Trophoblast cell (in vitro differentiated cells and primary cell): ENCODE results near the gene NDUFA5.

Experiments
- DNase-seq, 2 donors: peaks; one replicate each; pipeline ENCODE4 v3.0.0-alpha.2; 2016
- H2AFZ ChIP-seq: 2 replicates; pipeline ENCODE4 v1.6.1; 2013; ENCODE audit warnings: low read length, moderate library complexity, mild to moderate bottlenecking; ENCODE audit not compliant: insufficient read depth, poor library complexity
- H2AK5ac ChIP-seq: 2 replicates; pipeline ENCODE4 v1.6.1; 2013; ENCODE audit warnings: mild to moderate bottlenecking, low read length
- H2BK120ac ChIP-seq: 2 replicates; pipeline ENCODE4 v1.6.1; 2013; ENCODE audit warnings: low read length, mild to moderate bottlenecking, moderate library complexity; ENCODE audit not compliant: insufficient read depth, poor library complexity
- H2BK12ac ChIP-seq: 2 replicates; pipeline ENCODE4 v1.6.1; 2013; ENCODE audit warnings: mild to moderate bottlenecking, low read length, moderate library complexity
- H2BK5ac ChIP-seq: 2 replicates; pipeline ENCODE4 v1.6.1; 2013; ENCODE audit warnings: low read length, low read depth, moderate library complexity, mild to moderate bottlenecking; ENCODE audit not compliant: poor library complexity
- H3K14ac ChIP-seq: 2 replicates; pipeline ENCODE4 v1.6.1; 2013; ENCODE audit warnings: mild to moderate bottlenecking, low read length
- H3K18ac ChIP-seq: 2 replicates; pipeline ENCODE4 v1.6.1; 2013; ENCODE audit warnings: mild to moderate bottlenecking, low read length
- H3K23ac ChIP-seq: 2 replicates; pipeline ENCODE4 v1.6.1; 2013; ENCODE audit warnings: low read length
- H3K27ac ChIP-seq: 2 replicates; pipeline ENCODE4 v1.5.1; 2013; ENCODE audit warnings: low read depth, mild to moderate bottlenecking, inconsistent platforms, low read length, moderate library complexity
- H3K27me3 ChIP-seq: 2 replicates; pipeline ENCODE4 v1.6.1; 2013; ENCODE audit warnings: inconsistent platforms, mild to moderate bottlenecking, low read length, moderate library complexity; ENCODE audit not compliant: insufficient read depth
- H3K36me3 ChIP-seq, 2 experiments: 1 replicate in 1 of 2; 2 replicates in 1 of 2; pipeline ENCODE4 v1.6.1; 2013; ENCODE audit warnings: low read length in 2 of 2, mild to moderate bottlenecking in 2 of 2, moderate library complexity in 1 of 2; ENCODE audit not compliant: insufficient read depth in 2 of 2, control insufficient read depth in 1 of 2
- H3K4ac ChIP-seq: 2 replicates; pipeline ENCODE4 v1.6.1; 2013; ENCODE audit warnings: low read depth, mild to moderate bottlenecking, low read length, moderate library complexity
- H3K4me1 ChIP-seq, 2 experiments: 1 replicate in 1 of 2; 2 replicates in 1 of 2; pipeline ENCODE4 v1.6.1; 2013; ENCODE audit warnings: low read length in 2 of 2, mild to moderate bottlenecking in 2 of 2, moderate library complexity in 1 of 2; ENCODE audit not compliant: insufficient read depth in 2 of 2, control insufficient read depth in 1 of 2
- H3K4me2 ChIP-seq: 2 replicates; pipeline ENCODE4 v1.6.1; 2013; ENCODE audit warnings: inconsistent platforms, mild to moderate bottlenecking, low read length, moderate library complexity
- H3K4me3 ChIP-seq: 2 replicates; pipeline ENCODE4 v1.5.1; 2013; ENCODE audit warnings: mild to moderate bottlenecking, low read depth, low read length, inconsistent platforms
- H3K79me1 ChIP-seq: one replicate; pipeline ENCODE4 v1.6.1; 2013; ENCODE audit warnings: low read length
- H3K79me2 ChIP-seq: 2 replicates; pipeline ENCODE4 v1.6.1; 2013; ENCODE audit warnings: low read length, mild to moderate bottlenecking; ENCODE audit not compliant: control insufficient read depth, insufficient read depth, poor library complexity
- H3K9ac ChIP-seq: 2 replicates; pipeline ENCODE4 v1.6.1; 2013; ENCODE audit warnings: mild to moderate bottlenecking, low read length
- H3K9me3 ChIP-seq: 2 replicates; pipeline ENCODE4 v1.6.1; 2013; ENCODE audit warnings: low read depth, mild to moderate bottlenecking, control low read depth, inconsistent platforms, low read length; ENCODE audit not compliant: insufficient read depth
- H4K12ac ChIP-seq: 2 replicates; pipeline ENCODE4 v1.6.1; 2013; ENCODE audit warnings: low read depth, mild to moderate bottlenecking, low read length, moderate library complexity
- H4K8ac ChIP-seq: 2 replicates; pipeline ENCODE4 v1.6.1; 2013; ENCODE audit warnings: low read depth, mild to moderate bottlenecking, low read length, moderate library complexity
- H4K91ac ChIP-seq: one replicate; pipeline ENCODE4 v1.6.1; 2013; ENCODE audit warnings: low read depth, mild to moderate bottlenecking, low read length, moderate library complexity
- WGBS: extraction: QIAGEN DNeasy Blood & Tissue Kit; methylation state at CpG from one replicate; pipeline ENCODE4 v1.1.7; 2013; ENCODE audit warnings: missing lambda C conversion rate; ENCODE audit not compliant: insufficient read length, insufficient coverage; ENCODE audit errors: extremely low coverage; 5-methylcytosine and 5-hydroxymethylcytosine counted together

The NDUFA5 gene

DNA sequence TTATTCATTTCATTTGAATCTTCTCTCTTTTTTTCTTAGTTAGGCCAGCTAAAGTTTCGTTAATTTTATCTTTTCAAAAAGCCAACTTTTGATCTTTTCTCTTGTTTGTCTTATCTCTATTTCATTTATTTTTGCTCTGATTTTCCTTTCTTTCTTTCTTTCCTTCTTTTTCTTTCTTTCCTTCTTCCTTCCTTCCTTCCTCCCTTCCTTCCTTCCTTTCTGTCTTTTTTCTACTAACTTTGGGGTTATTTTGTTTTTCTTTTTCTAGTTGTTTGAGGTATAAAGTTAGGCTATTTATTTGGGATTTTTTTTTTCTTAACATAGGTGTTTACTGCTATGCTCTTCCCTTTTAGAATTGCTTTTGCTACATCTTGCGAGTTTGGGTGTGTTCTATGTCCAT lies 30.8 kb upstream of the NDUFA5 start:
- Histone ChIP-seq H3K14ac (no peak overlapping the region), H2BK120ac (no peak overlapping the region), H3K9me3 (no peaks in the 10 kb centered on the region), H3K4ac (no peak overlapping the region), H3K4me3 (no peak overlapping the region), H2AK5ac (no peak overlapping the region), H3K23ac (no peak overlapping the region), H3K79me2 (no peaks in the 10 kb centered on the region), H3K9ac (no peak overlapping the region), H3K36me3 (no peaks in the 10 kb centered on the region), H4K91ac (no peak overlapping the region), H3K79me1 (no peaks in the 10 kb centered on the region), H2AFZ (no peak overlapping the region), H2BK5ac (no peak overlapping the region), H3K27me3 (no peaks in the 10 kb centered on the region), H4K8ac (no peak overlapping the region), H3K4me1 (no peaks in the 10 kb centered on the region), H2BK12ac (no peak overlapping the region), H3K18ac (no peak overlapping the region), H4K12ac (no peak overlapping the region), H3K4me2 (no peak overlapping the region), H3K27ac (no peak overlapping the region)
- no peak for DNase-seq
- WGBS: no CpG with 5 or more reads among the region's 2 CpGs

DNA sequence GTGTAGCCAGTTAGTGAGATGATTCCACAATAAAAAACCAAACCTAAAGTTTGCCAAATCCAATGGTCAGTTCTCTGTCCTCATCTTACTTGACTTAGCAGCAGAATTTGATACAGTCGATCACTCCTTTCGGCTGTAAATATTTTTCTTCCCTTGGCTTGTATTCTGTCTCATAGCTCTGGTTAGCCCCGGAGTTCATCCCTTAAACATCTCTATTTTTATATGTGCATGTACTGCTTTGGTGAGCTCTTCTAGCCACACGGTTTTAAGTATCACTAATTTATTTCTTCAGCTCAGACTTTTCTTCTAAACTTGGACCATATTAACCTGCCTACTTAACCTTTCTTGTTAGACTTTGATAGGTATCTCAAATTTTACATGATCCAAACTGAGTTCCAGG lies 26.2 kb upstream of the NDUFA5 start:
- no peak overlapping the region for H3K14ac ChIP-seq

DNA sequence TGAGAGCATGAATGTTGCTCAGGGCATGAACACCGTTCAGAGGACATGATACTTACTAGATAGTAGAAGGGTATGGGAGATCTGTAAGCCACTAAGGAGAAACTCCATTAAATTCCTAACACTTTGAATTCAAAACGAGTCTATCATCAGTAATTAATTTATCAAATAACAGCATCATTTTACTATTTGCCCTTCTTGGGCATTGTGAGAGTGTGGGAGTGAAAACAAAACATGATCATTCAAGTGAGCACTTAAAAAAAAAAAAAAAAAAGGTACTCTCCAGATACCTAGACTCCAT lies 23.5 kb upstream of the NDUFA5 start:
- Histone ChIP-seq H3K14ac (no peak overlapping the region), H3K27me3 (no peaks in the 10 kb centered on the region), H3K18ac (no peak overlapping the region), H3K27ac (no peak overlapping the region), H3K9ac (no peak overlapping the region), H3K36me3 (no peaks in the 10 kb centered on the region), H2BK12ac (no peak overlapping the region), H3K4me1 (no peaks in the 10 kb centered on the region), H3K23ac (no peak overlapping the region), H4K12ac (no peak overlapping the region), H3K79me1 (no peaks in the 10 kb centered on the region), H3K4me2 (no peak overlapping the region), H2AK5ac (no peak overlapping the region), H3K79me2 (no peaks in the 10 kb centered on the region), H4K8ac (no peak overlapping the region), H3K9me3 (no peaks in the 10 kb centered on the region), H4K91ac (no peak overlapping the region), H3K4ac (no peak overlapping the region), H2AFZ (peak overlapping the region; percentile 59), H3K4me3 (no peak overlapping the region), H2BK5ac (no peak overlapping the region), H2BK120ac (no peak overlapping the region)
- no CpG with 5 or more reads among the region's 2 CpGs for WGBS
- DNase-seq: no peak

More for the DNA sequence above, 26.2 kb upstream of the NDUFA5 start:
- no CpG with 5 or more reads among the region's 4 CpGs for WGBS
- Histone ChIP-seq H3K9me3 (no peaks in the 10 kb centered on the region), H3K4me1 (no peaks in the 10 kb centered on the region), H4K12ac (no peak overlapping the region), H4K91ac (no peak overlapping the region), H3K27ac (no peak overlapping the region), H3K18ac (no peak overlapping the region), H3K79me2 (no peaks in the 10 kb centered on the region), H4K8ac (no peak overlapping the region), H2AK5ac (no peak overlapping the region), H3K4ac (no peak overlapping the region), H2BK120ac (no peak overlapping the region), H3K23ac (no peak overlapping the region), H3K79me1 (no peaks in the 10 kb centered on the region), H3K4me2 (no peak overlapping the region), H2BK12ac (no peak overlapping the region), H2AFZ (no peak overlapping the region), H3K9ac (no peak overlapping the region), H3K36me3 (no peaks in the 10 kb centered on the region), H2BK5ac (no peak overlapping the region), H3K27me3 (no peaks in the 10 kb centered on the region), H3K4me3 (no peak overlapping the region)
- DNase-seq: no peak

DNA sequence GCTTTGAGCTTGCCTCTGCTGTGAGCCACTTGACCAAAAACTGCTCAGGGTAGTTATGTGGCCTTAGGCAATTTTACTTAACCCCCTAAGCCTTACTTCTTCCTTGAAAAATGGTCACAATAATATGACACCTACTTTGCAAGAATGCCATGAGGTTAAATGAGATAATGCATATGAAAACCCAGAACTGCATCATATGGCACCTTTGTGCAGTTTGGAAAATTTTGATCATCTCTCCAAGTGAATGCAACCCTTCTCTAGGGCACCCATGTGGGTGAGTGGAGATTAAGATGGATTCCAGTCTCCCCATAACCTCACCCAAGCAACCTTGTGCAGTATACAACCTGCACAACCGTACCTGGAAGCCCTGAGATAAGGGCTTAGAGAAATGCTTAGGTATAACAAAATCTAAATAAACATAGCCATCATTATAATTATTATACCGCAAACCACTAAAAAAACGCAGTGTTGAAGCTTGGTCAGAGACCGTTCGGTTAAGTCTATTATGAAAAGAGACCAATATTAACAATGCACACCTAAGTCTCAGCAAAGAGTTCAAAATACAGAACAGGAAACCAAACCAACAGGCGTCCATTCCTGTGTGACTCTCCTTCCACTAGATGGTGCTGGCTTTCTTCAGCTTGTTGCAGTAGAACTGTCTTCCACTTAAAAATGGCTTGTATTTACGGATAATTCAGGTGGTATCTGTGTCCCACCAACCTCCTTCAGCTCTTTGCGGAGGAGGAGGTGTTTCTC lies 23.0 kb upstream of the NDUFA5 start:
- Histone ChIP-seq H3K4me3 (no peak overlapping the region), H3K9me3 (no peaks in the 10 kb centered on the region), H3K79me1 (no peaks in the 10 kb centered on the region), H3K14ac (no peak overlapping the region), H3K79me2 (no peaks in the 10 kb centered on the region), H2AFZ (peak overlapping the region; percentile 59), H4K8ac (no peak overlapping the region), H2BK120ac (no peak overlapping the region), H2AK5ac (no peak overlapping the region), H3K27me3 (no peaks in the 10 kb centered on the region), H3K4me1 (no peaks in the 10 kb centered on the region), H3K4ac (no peak overlapping the region), H4K91ac (no peak overlapping the region), H3K36me3 (no peaks in the 10 kb centered on the region), H3K18ac (no peak overlapping the region), H3K27ac (no peak overlapping the region), H4K12ac (no peak overlapping the region), H3K4me2 (no peak overlapping the region), H2BK5ac (no peak overlapping the region), H2BK12ac (no peak overlapping the region), H3K23ac (peak overlapping the region; percentile 27), H3K9ac (no peak overlapping the region)
- WGBS: no CpG with 5 or more reads among the region's 8 CpGs
- peak; percentile 2 to 63 for DNase-seq
